OCI-LY3 (cell line): Measurements from ENCODE around the gene PCED1B.

Source experiments
- CTCF ChIP-seq: fragments of 200-600, 300-600 bp; sonication (generic); IDR thresholded peaks from 2 replicates; pipeline ENCODE4 v1.5.1; 2014; ENCODE audit warnings: antibody characterized with exemption, low read length, low read depth
- EZH2phosphoT487 ChIP-seq: fragments of 200-600 bp; shearing (Covaris generic); IDR thresholded peaks from 2 replicates; pipeline ENCODE4 v1.6.1; 2018; ENCODE audit warnings: antibody characterized with exemption, mixed run types, low read depth

GRCh38 chr12:47068539-47068938, 10.9 kb upstream of the PCED1B start:
- TF ChIP-seq CTCF = no peak
- no peak for TF ChIP-seq EZH2phosphoT487
